Renal pelvis (tissue), 4 donors: Measurements from ENCODE around the gene CIART. TPM values are rescaled to one million over a fixed set of nuclear protein-coding genes. Genes with fewer than 3 reads are reported as not detected.
"Not testable (repeated sequence)": the region's sequence is repeated elsewhere in the genome, so short reads cannot be mapped to it uniquely, and the experiment has no call there.

Experiments used
- DNase-seq: peaks from one replicate; pipeline ENCODE4 v3.0.0-alpha.2; 2013
- polyA plus RNA-seq, 3 donors: library from polyadenylated mRNA; unstranded; fragments of 120-200 nt; gene quantifications; one replicate each; pipeline ENCODE4 v1.2.1, GENCODE V29; 2013; ENCODE audit not compliant: insufficient read length in 3 of 3

Gene CIART
- polyA plus RNA-seq, 3 donors, result 7.6 to 9.0 (median 8.5) TPM

DNA sequence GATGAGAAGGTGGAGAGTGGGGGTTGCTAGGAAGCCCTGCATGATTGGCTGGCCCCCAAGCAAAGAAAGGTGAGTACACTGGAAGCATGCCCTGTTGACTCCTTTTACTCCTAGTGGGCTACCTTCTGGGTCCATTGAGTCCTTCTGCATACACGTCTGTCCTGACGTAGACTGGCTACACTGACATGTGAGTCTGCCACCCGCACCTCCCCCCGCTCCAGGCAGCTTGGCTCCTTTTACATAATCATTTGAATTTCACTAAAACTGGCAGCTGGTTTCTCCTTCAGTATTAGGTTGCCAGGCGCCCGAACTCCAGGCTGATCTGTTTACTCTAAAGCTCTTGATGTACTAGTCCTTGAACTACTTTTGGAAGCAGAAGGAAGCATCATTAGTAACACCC, 20.0 kb downstream of the CIART start:
- no peak for DNase-seq

DNA sequence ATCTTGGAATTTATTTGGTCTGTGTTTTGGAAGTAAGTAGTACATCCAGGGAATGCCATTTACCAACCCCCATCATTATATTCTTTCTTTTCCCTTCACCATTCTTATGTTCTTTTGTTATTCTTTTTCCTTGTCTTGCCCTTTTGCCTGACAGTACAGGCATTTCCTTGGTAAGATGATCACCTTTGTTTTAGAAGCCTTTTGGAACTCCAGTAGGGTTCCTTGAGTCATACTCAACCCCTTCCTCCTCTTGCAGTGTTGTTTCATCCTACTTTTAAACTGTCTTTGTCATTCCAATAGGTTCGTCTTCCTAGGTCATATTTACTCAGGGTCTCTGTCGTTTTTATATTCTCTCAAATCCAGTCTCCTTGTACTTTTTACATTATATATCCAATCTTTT, 20.5 kb downstream of the CIART start:
- DNase-seq, result no peak

DNA sequence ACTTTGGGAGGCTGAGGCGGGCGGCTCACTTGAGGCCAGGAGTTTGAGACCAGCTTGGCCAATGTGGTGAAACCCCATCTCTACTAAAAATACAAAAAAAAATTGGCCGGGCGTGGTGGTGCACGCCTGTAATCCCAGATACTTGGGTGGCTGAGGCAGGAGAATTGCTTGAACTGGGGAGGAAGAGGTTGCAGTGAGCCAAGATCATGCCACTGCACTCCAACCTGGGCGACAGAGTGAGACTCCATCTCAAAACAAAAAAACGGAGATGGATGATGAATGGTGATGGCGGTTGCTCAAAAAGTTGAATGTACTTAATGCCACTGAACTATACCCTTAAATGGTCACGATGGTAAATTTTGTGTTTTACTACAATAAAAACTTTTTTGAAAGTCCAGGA, 26.2 kb downstream of the CIART start:
- DNase-seq, result not testable (repeated sequence)

DNA sequence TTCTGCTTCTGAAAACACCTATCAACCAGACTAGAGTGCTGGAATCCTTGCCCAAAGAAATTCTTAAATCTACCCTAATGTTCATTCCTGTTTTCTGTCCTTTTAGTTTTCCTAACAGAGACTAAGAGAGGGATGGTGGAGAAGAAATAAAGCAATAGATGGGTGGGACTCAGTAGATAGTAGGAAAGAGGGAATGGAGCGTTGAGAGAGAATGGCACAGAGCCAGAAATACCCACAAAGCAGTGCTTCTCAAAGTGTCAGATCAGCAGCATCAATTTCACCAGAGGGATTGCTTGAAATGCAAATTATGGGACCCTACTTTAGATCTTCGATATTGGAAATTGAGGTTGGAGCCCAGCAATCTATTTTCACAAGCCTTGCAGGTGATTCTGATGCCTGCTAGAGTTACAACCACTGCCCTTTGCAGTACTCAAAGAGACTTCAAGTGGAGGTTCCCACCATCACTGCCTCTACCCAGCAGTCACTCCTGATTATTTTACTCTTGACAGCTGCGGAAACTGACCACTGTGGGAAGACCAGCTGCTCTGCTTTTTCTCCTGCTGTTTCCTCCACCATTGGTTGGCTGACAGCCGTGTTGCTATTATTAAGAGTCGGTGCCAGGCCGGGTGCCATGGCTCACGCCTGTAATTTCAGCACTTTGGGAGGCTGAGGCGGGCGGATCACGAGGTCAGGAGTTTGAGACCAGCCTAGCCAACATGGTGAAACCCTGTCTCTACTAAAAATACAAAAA, 27.6 kb downstream of the CIART start:
- no peak for DNase-seq

DNA sequence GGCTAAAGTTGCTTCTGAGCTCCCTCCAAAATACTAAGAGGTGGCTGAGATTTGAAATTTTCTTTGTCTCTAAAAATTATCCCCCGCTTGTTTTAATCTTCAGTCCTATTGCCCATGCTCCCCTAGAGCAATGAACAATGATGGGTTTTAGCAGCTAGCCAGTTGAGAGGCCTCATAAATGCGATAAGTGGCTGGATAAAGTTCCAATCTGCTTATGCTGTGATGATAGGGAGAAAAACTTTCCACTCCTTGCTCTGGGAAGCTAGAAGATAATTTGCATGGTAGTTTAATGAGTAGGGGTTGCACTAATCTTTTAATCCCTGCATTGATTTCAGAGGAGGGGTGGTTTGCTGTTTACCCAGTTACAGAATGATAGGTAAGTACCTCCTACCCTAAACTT, 29.4 kb downstream of the CIART start:
- DNase-seq, result no peak

DNA sequence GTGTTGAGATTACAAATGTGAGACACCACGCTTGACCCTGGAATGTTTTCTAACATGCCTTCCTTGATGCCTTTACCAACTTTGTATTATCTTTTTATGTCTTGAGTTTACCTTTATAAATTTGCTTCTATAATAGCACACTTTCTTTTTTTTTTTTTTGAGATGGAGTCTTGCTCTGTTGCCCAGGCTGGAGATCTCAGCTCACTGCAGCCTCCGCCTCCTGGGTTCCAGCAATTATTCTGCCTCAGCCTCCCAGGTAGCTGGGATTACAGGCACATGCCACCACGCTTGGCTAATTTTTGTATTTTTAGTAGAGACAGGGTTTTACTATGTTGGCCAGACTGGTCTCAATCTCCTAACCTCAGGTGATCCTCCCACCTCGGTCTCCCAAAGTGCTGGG, 32.3 kb downstream of the CIART start:
- DNase-seq, result not testable (repeated sequence)

DNA sequence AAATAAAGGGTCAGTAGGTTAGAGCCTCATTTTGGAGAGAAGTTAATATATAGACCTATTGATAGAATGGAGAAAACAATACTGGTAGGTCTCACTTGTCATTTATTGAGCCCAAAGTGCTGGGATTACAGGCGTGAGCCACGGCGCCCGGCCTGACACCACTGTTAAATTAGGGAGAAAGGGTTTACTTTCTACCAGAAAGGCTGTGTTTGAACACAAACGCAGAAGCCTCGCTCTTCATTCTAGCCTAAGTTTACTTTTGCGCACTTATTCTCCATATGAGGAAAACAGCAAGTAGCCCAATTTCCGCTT, 38.3 kb downstream of the CIART start:
- no peak for DNase-seq

DNA sequence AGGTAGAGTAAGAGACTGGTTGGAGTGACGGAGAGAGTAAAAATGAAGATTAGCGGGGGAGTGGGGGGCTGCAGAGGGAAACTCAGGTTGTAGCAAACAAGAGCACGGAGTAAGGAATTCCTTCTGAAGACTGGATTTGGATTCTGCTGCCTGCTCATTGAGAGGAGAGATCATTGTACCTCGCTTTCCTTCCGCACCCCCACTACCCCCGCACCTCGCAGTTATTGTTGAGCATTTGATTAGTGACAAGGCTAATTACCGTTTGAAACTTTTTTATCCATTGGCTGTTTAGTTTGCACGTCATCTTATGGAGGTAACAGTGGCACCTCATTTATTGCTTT, 39.4 kb downstream of the CIART start:
- DNase-seq, result no peak

DNA sequence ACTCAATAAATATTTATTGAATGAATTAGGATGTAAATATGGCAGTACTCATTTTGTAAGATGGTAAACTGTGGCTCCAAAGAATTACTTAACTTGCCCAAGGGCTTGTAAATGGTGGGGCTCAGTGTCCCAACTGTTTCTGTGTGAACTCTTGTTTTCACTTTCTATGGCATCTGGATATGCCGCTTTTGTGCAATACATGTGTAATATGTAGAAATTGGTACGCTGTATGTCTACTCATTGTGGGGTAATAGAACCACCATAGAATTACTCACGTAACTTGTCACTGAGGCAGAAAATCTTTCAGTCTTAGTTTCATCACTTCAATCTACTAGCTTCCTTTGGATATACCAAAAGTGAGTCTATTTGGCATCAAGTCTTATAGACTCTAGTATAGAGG, 40.0 kb downstream of the CIART start:
- no peak for DNase-seq

DNA sequence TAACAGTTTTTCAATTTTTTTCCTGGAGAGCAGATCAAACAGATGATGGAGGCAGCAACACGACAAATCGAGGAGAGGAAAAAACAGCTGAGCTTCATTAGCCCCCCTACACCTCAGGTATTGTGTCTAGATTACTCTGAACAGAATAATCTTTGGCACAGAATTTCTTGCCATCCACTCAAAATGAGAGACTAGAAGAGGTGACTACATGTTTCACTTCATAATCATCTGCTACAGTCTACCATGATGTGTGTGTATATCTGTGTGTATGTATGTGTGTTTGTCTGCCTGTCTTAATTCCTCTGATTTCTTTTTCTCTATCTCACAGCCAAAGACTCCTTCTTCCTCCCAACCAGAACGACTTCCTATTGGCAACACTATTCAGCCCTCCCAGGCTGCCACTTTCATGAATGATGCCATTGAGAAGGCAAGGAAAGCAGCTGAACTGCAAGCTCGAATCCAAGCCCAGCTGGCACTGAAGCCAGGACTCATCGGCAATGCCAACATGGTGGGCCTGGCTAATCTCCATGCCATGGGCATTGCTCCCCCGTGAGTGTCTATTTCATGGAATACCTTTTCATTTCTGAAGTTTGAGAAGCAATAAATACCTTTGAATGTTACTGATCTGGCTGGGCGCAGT, 50.4 kb downstream of the CIART start:
- no peak for DNase-seq

Other genes starting within 250 kb of the CIART start
- gene VPS45, start 214.8 kb upstream of the CIART start, polyA plus RNA-seq, result 10 to 100 TPM; 62.5 to 77.8 (median 66.7) TPM
- gene PLEKHO1, start 132.6 kb upstream of the CIART start, polyA plus RNA-seq, result 10 to 100 TPM; 45.4 to 59.3 (median 59.0) TPM
- gene ANP32E, start 46.4 kb upstream of the CIART start, polyA plus RNA-seq, result 100 to 1,000 TPM; 112 to 136 (median 132) TPM
- gene CA14, start 24.8 kb upstream of the CIART start, polyA plus RNA-seq, result 1 to 10 TPM; 6.6 to 6.8 (median 6.6) TPM
- gene APH1A, start 13.5 kb upstream of the CIART start, polyA plus RNA-seq, result 100 to 1,000 TPM; 191 to 203 (median 199) TPM
- 10 to 100 TPM; 35.8 to 47.1 (median 45.3) TPM for gene C1orf54, start 9.8 kb upstream of the CIART start, polyA plus RNA-seq
- 10 to 100 TPM; 75.9 to 92.9 (median 83.2) TPM for gene MRPS21, start 11.3 kb downstream of the CIART start, polyA plus RNA-seq
- gene PRPF3, start 39.0 kb downstream of the CIART start, polyA plus RNA-seq, result 100 to 1,000 TPM in 2 of 3 donors, 10 to 100 TPM in 1; 58.3 to 114 (median 107) TPM
- gene RPRD2, start 81.6 kb downstream of the CIART start, polyA plus RNA-seq, result 10 to 100 TPM; 48.9 to 57.3 (median 56.5) TPM
- 10 to 100 TPM; 19.5 to 34.3 (median 30.1) TPM for gene TARS2, start 204.9 kb downstream of the CIART start, polyA plus RNA-seq
- 10 to 100 TPM; 13.0 to 15.0 (median 13.9) TPM for gene ECM1, start 225.6 kb downstream of the CIART start, polyA plus RNA-seq
- gene FALEC, start 233.2 kb downstream of the CIART start, polyA plus RNA-seq, result under 1 TPM; 0.36 to 0.83 (median 0.52) TPM